Uterus (tissue), 4 donors: ENCODE measurements around the gene RARB. TPM values are rescaled to one million over a fixed set of nuclear protein-coding genes. Genes with fewer than 3 reads are reported as not detected.

Experiments used
- DNase-seq, 2 donors: peaks; one replicate each; pipeline ENCODE4 v3.0.0-alpha.2; 2019 to 2020
- H3K27ac ChIP-seq, 2 donors: fragments of 200-600 bp; sonication (generic); 1 replicate in 1 of 2; 2 replicates in 1 of 2; pipeline ENCODE4 v1.5.1; 2016 to 2018
- H3K27me3 ChIP-seq, 2 donors: fragments of 200-600 bp; sonication (generic); one replicate each; pipeline ENCODE4 v1.5.1; 2018 to 2019; ENCODE audit warnings: control low read depth in 1 of 2
- H3K36me3 ChIP-seq, 2 donors: fragments of 200-600 bp; sonication (generic); one replicate each; pipeline ENCODE4 v1.5.1; 2019; ENCODE audit warnings: control low read depth in 1 of 2
- H3K4me1 ChIP-seq, 2 donors: fragments of 200-600 bp; sonication (generic); one replicate each; pipeline ENCODE4 v1.5.1; 2018 to 2019; ENCODE audit warnings: control low read depth in 1 of 2
- H3K4me3 ChIP-seq, 2 donors: fragments of 200-600 bp; sonication (generic); 1 replicate in 1 of 2; 2 replicates in 1 of 2; pipeline ENCODE4 v1.5.1; 2018 to 2019; ENCODE audit warnings: mild to moderate bottlenecking in 1 of 2
- H3K9me3 ChIP-seq, 2 donors: fragments of 200-600 bp; sonication (generic); one replicate each; pipeline ENCODE4 v1.5.1; 2019; ENCODE audit warnings: control low read depth in 1 of 2
- POLR2A ChIP-seq, 2 donors: fragments of 450-650 bp; IDR thresholded peaks; one replicate each; pipeline ENCODE4 v1.6.1; 2016; ENCODE audit warnings: antibody characterized with exemption in 2 of 2, mild to moderate bottlenecking in 1 of 2, moderate library complexity in 1 of 2
- intact Hi-C: fragments of 100-400 bp; cut with DNase I; formaldehyde crosslinking; loops from one replicate; pipeline ENCODE4 v1.15.1; 2023; ENCODE audit warnings: low total_unique reads
- total RNA-seq, 4 donors: library from RNA; depleted of rRNA in 3 of 4; stranded (reverse); fragments of >200 nt in 3 of 4; gene quantifications; one replicate each; pipeline versions ENCODE4 v1.1.0 to v1.2.4, GENCODE V29; 2014 to 2023
- TF ChIP-seq, protein P1 (sequence below), 4 experiments: fragments of 200-600 bp in 2 of 4; fragments of 450-650 bp in 2 of 4; sonication (generic) in 2 of 4; IDR thresholded peaks; one replicate each; pipeline ENCODE4 v1.5.1; 2016 to 2019; ENCODE audit warnings: antibody characterized with exemption in 4 of 4, mild to moderate bottlenecking in 2 of 4, moderate library complexity in 1 of 4
- donor health status: DM: yes; HTN: yes; CAD: no.

The RARB gene
- total RNA-seq, 4 donors from 2014 or later, result 6.7 to 63.0 (median 14.5) TPM

- intact Hi-C loops, result no loop called here
- no peak for DNase-seq
- Histone ChIP-seq H3K4me1 (no peaks in the 10 kb centered on the region), H3K4me3 (no peak overlapping the region), H3K9me3 (no peaks in the 10 kb centered on the region), H3K36me3 (no peaks in the 10 kb centered on the region), H3K27me3 (no peaks in the 10 kb centered on the region), H3K27ac (no peak overlapping the region)
- TF ChIP-seq, protein P1, sequence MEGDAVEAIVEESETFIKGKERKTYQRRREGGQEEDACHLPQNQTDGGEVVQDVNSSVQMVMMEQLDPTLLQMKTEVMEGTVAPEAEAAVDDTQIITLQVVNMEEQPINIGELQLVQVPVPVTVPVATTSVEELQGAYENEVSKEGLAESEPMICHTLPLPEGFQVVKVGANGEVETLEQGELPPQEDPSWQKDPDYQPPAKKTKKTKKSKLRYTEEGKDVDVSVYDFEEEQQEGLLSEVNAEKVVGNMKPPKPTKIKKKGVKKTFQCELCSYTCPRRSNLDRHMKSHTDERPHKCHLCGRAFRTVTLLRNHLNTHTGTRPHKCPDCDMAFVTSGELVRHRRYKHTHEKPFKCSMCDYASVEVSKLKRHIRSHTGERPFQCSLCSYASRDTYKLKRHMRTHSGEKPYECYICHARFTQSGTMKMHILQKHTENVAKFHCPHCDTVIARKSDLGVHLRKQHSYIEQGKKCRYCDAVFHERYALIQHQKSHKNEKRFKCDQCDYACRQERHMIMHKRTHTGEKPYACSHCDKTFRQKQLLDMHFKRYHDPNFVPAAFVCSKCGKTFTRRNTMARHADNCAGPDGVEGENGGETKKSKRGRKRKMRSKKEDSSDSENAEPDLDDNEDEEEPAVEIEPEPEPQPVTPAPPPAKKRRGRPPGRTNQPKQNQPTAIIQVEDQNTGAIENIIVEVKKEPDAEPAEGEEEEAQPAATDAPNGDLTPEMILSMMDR (IDR thresholded peaks at IDR 0.05), result no peak
- no peak for TF ChIP-seq POLR2A (IDR thresholded peaks at IDR 0.05)
Observed at GRCh38 chr3:25531971-25532370, 103.9 kb downstream of the RARB start.

DNA sequence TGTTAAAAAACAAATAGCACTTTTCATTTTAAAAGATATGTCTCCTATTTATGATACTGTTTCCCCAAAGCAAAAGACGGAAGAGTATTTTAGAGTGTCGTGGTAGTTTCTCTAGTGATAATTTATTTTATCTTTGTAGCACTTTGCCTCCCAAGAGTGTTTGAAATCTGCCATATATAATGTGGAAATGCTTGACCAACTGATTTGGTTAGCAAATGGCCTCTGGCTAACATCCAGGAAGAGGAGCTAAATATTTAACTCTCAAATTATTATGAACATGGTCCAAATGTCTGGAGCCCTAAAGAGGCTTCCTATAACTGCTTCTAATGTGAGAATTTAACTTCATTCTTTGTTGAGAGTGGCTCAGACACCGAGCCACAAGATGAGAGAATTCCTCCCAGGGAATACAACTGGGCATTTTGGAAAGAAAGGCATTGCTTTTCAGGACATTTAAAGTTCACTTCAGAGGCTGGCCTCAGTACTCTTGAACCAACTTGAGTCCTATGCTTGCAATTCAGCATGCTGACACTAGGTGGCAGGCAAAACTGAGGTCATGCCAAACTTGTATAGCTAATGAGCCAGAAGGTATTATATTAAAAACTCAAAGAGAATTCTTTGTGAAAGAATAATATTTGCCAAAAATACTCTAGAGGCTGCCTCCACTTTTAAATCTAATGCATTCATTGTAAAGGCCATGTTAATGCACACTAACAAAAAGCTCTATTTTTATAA is 104.5 kb downstream of the RARB start:
- no peaks in the 10 kb centered on the region for H3K36me3 ChIP-seq
- TF ChIP-seq, protein P1 (IDR thresholded peaks at IDR 0.05), result peak in 1 of 4 experiments; percentile 13
- no peak for TF ChIP-seq POLR2A (IDR thresholded peaks at IDR 0.05)
- intact Hi-C loops, result no loop called here

GRCh38 chr3:25533399-25533798 is 105.3 kb downstream of the RARB start:
- no peaks in the 10 kb centered on the region for H3K36me3 ChIP-seq
- intact Hi-C loops, result no loop called here
- TF ChIP-seq POLR2A (IDR thresholded peaks at IDR 0.05), result no peak
- TF ChIP-seq, protein P1 (IDR thresholded peaks at IDR 0.05), result no peak
- no peak overlapping the region for H3K27ac ChIP-seq
- H3K9me3 ChIP-seq, result no peaks in the 10 kb centered on the region
- H3K27me3 ChIP-seq, result no peaks in the 10 kb centered on the region
- DNase-seq, result no peak
- H3K4me3 ChIP-seq, result no peak overlapping the region
- no peaks in the 10 kb centered on the region for H3K4me1 ChIP-seq

More for the DNA sequence above, 104.5 kb downstream of the RARB start:
- Histone ChIP-seq H3K4me1 (no peaks in the 10 kb centered on the region), H3K4me3 (no peak overlapping the region), H3K27ac (no peak overlapping the region), H3K27me3 (no peaks in the 10 kb centered on the region), H3K9me3 (no peaks in the 10 kb centered on the region)
- DNase-seq, result no peak

DNA sequence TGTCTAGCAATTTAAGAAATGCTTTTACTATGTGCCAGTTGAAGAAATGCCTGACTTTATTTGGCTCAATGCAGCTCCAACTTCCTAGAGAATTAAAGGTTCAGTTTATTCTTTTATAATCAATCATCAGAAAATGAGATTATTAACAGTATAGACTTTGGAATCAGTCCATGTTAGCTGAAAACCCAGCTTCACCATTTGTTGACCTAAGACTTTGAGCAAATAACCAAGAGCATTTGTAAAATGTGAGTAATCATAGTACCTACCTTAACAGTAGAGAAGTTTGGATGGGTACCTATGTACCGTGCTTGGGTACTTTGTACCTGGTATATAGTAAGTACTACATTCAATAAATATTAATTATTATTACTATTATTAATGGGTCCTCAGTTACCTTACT is 105.9 kb downstream of the RARB start:
- TF ChIP-seq, protein P1 (IDR thresholded peaks at IDR 0.05), result no peak
- TF ChIP-seq POLR2A (IDR thresholded peaks at IDR 0.05), result no peak
- no peaks in the 10 kb centered on the region for H3K4me1 ChIP-seq
- H3K36me3 ChIP-seq, result no peaks in the 10 kb centered on the region
- intact Hi-C loops, result no loop called here
- no peak for DNase-seq
- H3K9me3 ChIP-seq, result no peaks in the 10 kb centered on the region
- no peak overlapping the region for H3K4me3 ChIP-seq
- no peak overlapping the region for H3K27ac ChIP-seq
- H3K27me3 ChIP-seq, result no peaks in the 10 kb centered on the region

DNA sequence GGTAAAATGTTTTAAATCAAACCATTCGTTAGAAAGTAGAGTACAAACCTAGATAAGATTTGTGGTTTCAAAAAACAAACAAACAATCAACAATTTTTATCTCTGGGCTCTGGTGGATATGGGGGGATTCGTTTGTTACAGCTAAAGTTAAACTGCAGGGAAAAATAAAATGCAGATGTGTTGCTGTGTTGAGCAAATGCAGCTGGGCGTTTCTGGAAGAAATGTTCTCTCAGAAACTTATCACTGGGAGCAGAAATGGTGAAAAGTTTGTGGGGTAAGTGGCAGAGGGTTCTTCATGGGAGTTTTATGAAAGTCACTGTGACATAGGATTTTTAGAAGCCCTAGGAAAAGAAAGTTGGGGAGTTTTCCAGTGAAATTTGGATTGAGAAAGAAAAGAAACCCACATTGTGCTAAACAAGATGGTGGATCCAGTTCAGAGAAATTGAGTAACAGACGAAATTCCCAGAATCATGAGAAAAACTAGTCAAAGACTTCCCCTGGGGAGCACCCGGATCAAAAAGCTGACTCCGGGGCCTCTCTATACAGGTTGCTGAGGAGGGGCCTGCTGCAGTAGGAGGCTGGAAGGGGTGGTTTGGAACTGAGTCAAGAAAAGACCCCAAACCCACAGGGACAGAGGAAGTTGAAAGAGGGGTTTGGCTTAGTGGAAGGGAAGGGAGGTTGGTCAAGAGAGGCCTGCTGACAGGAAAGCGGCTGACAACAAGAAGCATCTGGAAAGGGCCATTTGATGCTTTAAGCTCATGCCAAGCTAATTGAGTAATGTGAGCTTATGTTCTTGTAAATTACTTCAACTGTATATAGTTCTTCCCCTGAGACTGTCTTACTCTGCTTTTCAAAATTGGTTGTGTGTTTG is 108.7 kb downstream of the RARB start:
- Histone ChIP-seq H3K36me3 (no peaks in the 10 kb centered on the region), H3K4me3 (no peak overlapping the region), H3K27me3 (no peaks in the 10 kb centered on the region), H3K4me1 (no peaks in the 10 kb centered on the region), H3K27ac (peak overlapping the region; percentile 2 to 23), H3K9me3 (no peaks in the 10 kb centered on the region)
- TF ChIP-seq, protein P1 (IDR thresholded peaks at IDR 0.05), result no peak
- TF ChIP-seq POLR2A (IDR thresholded peaks at IDR 0.05), result no peak
- no peak for DNase-seq
- intact Hi-C loops, result no loop called here
